Stimulated activated CD8-positive, alpha-beta memory T cell treated with anti-CD3 and anti-CD28 coated beads, Interleukin-15, amount 100 ng/mL, for 4 hours (primary cell): ENCODE data around the gene CNTNAP2.

Experiments
- DNase-seq, 2 donors: peaks; one replicate each; pipeline ENCODE4 v3.0.0-alpha.2; 2020; ENCODE audit warnings: low read depth in 2 of 2

Gene CNTNAP2

DNA sequence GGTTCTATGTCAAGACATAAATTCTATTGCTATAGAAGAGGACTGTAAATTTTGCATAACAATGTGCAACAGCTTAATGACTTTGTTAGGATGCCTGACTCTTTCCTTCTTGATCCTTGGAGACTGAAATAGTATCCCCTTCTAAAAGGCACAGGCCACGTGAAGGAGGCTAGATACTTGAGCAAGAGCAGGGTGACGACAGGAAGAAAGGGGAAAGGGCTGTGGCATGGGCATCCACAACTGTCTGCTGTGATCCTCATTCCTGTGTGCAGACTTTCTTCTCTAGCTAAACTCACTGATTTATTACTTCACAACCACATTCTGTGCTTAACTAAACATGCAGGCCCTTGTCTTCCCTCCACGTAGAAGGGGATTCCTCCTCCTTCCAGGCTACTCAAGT is 1362.2 kb downstream of the CNTNAP2 start:
- no peak for DNase-seq

DNA sequence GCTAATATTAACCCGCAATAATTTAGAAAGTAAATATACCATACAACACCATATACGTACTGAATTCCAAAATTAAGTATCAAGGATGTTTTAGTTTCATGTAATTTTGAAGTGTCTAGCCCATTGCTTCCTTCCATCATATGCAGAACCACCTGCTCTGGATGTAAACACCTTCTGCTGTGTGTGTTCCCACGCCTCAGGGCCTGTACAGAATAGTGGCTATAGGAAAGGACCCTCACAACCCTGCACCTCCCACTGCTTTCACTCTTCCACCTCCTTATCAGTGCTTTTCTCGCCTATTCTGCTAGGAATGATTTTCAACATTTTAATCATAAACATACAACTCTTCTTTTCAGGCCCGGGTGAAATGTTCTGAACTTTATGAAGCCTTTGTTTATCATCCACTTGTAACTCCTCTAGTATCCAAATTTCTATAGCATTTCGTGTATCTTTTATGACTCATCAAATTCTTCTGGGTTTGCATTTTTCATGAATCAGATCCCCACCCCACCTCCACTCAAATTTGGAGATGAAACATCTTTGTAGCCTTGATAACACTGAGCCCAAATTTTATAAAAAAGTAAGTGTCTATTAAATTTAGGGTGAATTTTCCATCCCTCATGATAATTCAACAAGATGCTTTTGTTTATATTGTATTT is 1367.2 kb downstream of the CNTNAP2 start:
- DNase-seq = no peak

DNA sequence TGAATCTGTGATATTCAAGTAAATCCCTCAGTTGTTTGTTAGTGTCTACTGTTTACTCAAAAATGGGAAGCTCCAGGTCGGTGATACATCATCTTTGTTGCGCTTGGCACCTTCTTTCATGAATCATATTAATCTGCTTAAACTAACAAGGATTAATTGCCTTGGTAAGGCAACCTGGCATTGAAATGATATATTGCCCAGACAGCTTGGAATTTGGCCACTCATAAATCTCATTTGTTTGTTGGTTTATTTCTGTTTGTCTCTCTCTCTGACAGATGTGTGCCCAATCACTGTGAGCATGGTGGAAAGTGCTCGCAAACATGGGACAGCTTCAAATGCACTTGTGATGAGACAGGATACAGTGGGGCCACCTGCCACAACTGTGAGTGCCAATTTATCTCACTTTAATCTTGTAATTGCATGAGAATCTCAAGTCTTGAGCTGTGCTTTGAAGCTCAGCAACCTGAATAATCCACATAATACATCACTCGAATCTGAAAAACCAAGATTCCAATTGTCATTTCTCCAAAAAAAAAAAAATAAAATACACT is 1369.1 kb downstream of the CNTNAP2 start:
- no peak for DNase-seq

DNA sequence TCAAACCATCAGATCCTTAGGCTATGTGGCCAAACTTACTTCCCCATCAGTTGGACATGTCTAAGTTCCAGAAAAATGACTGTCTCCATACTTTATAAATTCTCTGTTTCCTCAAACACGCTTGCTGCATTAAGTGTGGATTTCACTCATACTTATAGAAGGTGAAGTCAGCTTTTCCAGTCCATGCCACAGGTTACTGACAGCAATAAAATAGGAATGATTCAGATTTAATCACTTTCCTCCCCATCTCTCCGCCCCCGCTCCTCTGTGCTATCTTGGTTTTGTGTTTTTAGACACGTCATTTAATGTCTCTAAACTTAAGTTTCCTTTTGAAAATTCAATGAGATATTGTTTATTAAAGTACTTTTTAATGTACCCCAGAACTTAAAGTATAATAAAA is 1376.0 kb downstream of the CNTNAP2 start:
- no peak for DNase-seq

DNA sequence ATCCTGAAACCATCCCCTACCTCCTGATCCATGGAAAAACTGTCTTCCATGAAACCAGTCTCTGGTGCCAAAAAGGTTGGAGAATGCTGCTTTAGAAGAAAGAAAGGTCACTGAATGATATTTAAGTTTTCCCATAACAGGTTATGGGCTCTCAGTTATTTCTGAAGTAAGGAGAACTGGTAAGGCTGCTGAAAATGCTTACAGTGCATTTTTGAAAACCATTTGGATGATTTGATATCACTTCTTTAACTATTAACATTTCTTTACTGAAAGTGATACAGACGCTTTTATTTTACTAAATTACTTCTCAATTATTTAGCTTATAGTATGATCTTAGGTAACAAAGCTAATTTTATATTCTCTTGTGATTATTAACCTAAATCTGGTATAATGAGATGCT is 1379.6 kb downstream of the CNTNAP2 start:
- DNase-seq = no peak

DNA sequence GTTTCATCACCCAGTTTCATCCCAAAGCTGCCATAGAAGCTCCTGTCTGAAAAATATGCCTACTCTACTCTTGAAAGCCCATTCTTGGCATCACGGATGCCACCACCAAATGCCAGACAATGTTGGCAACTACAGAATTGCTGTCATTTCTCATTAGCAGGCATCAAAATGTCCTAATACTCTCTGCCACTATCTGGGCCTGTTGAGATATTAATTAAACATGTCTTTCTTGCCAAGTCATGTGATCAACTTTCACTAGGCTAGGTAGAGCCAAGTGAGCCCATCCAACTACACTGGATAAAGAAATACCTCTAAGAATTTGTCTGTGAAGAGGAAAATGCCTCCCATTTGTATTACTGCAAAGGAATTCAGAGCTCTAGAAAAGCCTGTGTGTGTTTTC is 1380.6 kb downstream of the CNTNAP2 start:
- DNase-seq = no peak

- no peak for DNase-seq
These were observed 1381.5 kb downstream of the CNTNAP2 start for GRCh38 chr7:147498081-147498480.

- DNase-seq = no peak
These were observed 1392.5 kb downstream of the CNTNAP2 start for GRCh38 chr7:147509035-147509501.

DNA sequence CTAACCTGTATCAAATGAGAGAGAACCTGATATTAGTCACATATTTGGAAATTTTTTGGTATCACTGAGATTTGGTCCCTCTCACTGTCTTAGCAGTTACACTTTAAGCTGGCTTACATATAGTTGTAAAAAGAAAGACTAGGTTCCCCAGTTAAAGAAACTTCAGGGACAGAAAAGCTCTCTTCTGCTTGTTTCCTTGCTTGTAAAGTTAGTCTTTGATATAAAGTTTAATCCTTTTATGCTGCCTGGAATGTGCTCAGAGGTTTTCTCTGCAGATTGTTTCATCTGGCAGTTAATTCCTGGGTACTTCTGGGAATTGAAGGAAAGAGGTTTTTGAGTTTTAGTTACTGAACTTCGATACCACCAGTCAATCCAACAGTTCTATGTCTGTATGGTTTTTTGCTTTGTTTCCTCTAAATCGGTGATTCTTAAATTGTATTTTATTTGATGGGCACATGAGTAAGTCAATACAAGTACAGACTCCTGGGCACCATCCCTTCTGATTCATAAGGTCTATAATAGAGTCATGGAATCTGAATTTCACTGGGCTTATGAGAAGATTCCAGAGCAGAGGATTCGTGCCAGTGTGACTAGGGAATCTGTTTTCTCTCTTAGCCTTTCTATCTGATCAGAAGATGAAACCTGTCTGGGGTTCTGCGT is 1393.1 kb downstream of the CNTNAP2 start:
- DNase-seq = no peak

DNA sequence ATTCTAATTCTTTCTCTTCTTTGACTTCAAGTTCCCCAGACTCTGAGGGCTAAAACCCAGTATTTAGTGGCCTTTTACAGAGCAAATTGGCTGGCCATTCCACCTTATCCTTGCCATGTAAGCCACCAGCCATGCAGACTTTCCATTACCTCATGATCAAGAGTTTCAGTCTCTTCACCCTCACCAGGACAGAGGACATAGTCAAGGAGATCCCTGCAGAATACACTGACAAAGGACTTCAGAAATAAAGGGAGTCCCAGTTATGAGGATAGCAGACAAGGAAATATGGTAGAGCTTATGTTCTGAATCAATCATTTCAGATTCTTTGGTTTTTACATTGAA is 1393.6 kb downstream of the CNTNAP2 start:
- no peak for DNase-seq

GRCh38 chr7:147510923-147511322 is 1394.3 kb downstream of the CNTNAP2 start:
- DNase-seq = no peak

- DNase-seq = no peak
These were observed 1396.8 kb downstream of the CNTNAP2 start for GRCh38 chr7:147513451-147513850.

GRCh38 chr7:147516391-147516790 is 1399.8 kb downstream of the CNTNAP2 start:
- no peak for DNase-seq

DNA sequence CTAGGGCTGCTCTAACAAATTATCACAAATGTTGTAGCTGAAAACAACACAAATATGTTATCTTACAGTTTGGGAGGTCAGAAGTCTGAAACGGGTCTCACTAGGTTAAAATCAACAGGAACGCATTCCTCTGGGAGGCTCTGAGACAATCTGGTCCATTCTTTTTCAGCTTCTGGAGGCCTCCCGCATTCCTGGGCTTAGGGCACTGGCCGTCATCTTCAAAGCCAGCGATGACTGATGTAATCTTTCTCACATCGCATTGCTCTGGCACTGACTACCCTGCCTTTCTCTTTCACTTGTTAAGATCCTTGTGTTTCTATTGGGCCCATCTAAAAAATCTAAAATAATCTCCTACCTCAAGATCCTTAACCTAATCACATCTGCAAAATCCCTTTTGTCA is 1402.5 kb downstream of the CNTNAP2 start:
- DNase-seq = no peak

DNA sequence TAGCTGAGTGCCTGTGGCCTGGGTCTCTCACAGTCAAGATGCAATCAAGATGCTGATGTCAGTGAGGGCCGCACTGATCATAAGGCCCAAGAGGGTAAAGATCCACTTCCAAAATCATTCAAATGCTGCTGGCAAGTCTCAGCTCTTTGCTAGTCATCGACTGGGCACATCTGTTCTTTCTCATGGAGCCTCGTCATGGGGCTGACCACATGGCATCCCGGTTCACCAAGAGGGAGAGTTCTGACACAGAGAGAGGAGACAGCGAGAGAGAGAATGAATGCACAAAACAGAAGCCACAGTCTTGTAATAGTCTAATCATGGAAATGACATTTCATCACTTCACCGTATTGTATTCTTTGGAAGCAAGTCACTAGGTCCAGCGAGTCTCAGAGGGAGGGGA is 1406.5 kb downstream of the CNTNAP2 start:
- no peak for DNase-seq

- no peak for DNase-seq
These were observed 1408.2 kb downstream of the CNTNAP2 start for GRCh38 chr7:147524726-147525250.

DNA sequence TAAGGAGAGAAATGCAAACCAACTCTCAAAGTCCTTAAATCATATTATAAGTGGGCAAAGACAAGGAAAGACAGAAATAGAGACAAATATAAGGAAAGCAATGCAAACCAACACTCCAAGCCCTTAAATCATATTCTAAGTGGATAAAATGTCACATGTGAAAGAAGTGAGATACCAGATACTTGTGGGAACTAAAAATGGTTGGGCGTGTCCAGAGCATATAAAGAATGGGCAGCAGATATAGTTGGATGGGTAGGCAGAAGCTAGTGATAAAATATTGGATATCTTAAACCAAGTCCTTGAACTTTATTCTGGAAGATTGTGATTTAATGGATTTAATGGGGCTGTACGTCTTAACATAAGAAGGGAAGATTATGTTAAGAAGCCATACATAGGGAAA is 1408.7 kb downstream of the CNTNAP2 start:
- no peak for DNase-seq

DNA sequence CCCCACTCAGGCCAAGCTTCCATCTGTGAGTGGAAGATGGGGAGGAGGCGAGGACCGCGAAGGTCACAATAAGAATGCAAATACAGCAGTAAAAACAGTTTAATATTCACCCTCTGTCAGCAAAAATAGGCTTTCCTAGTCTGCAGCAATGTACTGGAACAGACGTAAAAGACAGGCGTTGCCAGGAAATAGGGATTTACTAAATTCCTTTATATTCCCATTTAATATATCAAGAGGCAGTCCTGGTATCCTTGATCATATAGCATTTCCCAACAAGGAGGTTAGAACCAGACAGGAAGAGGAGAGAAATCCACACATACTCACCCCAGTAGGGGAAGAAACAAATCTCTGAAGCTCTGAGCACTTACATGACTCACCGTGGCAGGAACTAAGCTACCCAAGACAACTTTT is 1419.1 kb downstream of the CNTNAP2 start:
- DNase-seq = no peak

- DNase-seq = no peak
These were observed 1423.1 kb downstream of the CNTNAP2 start for GRCh38 chr7:147539685-147540084.

DNA sequence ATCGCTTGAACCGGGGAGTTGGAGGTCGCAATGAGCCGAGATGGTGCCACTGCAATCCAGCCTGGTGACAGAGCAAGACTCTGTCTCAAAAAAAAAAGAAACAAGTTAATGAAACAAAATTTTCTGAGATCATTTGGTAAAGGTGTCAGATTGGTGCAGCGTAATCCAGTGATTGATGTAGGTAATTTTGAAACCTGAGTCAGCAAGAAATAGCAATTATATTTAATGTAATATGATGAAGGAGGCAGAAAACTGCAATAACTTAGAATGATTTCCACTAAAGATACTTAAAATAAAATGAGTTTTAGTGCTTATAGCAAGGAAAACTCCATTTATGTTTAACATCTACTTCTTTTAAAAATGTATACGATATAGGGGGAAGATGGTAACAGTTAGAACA is 1424.1 kb downstream of the CNTNAP2 start:
- no peak for DNase-seq

- DNase-seq = no peak
These were observed 1424.7 kb downstream of the CNTNAP2 start for GRCh38 chr7:147541261-147541660.

DNA sequence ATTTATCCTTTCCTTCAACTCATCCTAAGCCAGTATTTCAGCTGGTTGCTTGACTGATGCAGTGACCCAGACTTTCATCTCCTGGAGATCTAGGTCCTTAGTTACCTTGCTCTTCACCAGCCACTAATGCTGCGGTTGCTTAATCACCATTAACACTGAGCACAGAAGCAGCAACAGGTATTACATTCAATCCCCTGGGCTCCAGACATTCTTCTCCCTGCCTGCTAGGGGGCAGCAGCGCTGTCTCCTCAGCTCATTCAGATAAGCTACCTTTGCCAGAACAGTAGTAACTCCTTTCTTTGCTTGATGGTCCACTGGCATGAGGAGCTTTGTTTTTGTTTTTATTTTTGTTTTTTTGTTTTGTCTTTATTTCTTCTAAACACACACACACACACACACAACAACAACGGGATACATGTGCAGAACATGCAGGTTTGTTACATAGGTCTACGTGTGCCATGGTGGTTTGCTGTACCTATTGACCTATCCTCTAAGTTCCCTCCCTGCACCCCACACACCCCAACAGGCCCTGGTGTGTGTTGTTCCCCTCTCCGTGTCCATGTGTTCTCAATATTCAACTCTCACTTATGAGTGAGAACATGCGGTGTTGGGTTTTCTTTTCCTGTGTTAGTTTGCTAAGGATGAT is 1430.8 kb downstream of the CNTNAP2 start:
- no peak for DNase-seq

DNA sequence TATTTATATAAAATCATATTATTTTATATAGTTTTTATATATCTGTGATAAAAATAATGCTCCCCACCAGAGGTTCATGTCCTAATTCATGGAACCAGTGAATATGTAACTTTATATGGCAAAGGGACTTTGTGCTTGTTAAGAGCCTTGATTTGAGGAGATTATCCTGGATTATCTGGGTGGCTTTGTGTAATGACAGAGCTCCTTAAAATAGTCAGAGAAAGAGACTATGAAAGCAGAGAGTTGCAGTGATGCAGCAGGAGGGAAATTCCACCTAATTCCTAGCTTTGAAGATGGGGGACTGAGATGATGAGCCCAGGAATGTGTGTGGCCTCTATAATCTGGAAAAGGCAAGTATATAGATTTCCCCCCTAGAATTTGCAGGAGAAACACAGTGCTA is 1439.7 kb downstream of the CNTNAP2 start:
- DNase-seq = no peak
